NCI-H1048 (cell line): ENCODE results near the gene RBM27.
A peak's percentile ranks its signal among the peaks of the same experiment; 100 is the strongest.
"Not testable (repeated sequence)": the region's sequence is repeated elsewhere in the genome, so short reads cannot be mapped to it uniquely, and the experiment has no call there.

ENCODE experiments used
- DNase-seq: peaks from one replicate; lab custom pipeline; 2025; lab: John Stamatoyannopoulos, UW

Gene RBM27, protein sequence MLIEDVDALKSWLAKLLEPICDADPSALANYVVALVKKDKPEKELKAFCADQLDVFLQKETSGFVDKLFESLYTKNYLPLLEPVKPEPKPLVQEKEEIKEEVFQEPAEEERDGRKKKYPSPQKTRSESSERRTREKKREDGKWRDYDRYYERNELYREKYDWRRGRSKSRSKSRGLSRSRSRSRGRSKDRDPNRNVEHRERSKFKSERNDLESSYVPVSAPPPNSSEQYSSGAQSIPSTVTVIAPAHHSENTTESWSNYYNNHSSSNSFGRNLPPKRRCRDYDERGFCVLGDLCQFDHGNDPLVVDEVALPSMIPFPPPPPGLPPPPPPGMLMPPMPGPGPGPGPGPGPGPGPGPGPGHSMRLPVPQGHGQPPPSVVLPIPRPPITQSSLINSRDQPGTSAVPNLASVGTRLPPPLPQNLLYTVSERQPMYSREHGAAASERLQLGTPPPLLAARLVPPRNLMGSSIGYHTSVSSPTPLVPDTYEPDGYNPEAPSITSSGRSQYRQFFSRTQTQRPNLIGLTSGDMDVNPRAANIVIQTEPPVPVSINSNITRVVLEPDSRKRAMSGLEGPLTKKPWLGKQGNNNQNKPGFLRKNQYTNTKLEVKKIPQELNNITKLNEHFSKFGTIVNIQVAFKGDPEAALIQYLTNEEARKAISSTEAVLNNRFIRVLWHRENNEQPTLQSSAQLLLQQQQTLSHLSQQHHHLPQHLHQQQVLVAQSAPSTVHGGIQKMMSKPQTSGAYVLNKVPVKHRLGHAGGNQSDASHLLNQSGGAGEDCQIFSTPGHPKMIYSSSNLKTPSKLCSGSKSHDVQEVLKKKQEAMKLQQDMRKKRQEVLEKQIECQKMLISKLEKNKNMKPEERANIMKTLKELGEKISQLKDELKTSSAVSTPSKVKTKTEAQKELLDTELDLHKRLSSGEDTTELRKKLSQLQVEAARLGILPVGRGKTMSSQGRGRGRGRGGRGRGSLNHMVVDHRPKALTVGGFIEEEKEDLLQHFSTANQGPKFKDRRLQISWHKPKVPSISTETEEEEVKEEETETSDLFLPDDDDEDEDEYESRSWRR

DNA sequence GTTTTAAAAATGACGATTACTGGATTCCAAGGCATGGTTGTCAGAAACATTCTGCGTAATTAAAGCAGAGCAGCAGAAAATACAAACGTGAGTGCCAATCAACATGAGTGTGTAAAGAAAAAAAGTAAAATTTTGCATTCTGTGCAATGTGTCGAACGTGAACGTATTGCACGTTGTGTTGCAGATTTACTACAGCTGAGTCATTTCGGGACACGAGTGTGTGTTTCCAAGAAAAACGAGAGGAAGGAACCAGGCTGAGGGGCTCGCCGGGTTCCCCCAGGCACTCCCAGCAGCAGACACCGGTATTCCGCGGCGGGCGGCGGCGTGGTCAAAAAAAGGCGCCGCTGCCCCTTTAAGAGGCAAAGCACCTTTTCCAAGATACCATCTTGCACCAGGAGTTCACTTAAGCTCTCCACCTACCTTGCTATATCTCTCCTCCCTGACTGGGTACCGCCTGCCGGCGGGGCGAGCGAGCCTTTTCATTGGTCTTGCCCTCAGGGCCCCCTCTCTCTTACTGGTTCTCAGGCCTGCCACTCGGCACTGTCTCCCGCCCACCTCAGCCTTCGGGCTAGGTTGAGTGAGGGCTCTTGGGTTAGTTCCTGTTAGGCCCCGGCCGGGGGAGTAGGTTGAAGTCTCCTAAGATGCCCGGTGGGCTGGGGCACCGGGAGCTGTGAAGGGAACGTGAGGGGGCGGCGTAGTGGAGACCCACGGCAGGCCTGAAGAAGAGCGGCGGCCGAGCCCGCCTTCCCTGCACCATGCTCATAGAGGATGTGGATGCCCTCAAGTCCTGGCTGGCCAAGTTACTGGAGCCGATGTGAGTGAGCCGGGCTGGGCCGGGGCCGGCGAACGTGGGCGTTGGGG, at the start of gene RBM27:
Gene RBM27 (plus strand): TSS at position 595 of the 861 bp plus-strand sequence. CDS start 161 bp downstream, at position 756.
- peak; percentile 93 for DNase-seq

DNA sequence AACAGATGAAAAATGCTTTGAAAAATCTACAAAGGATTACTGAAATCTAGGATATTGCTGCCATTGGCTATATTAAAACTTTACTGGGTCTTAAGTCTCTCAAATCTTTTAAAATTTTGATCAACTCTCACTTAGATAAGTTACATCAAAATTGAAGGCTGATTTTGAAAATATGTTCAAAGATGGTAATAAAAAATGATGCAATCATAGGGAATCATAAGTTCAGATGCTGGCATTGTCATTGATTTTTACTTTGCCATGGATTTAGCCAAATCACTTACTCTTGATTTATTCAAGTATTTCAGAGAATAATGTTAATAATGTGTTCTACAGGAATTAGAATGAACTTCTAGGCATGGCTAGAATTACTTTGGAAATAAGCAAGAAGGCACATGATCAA, 45.1 kb upstream of the RBM27 start:
- no peak for DNase-seq

DNA sequence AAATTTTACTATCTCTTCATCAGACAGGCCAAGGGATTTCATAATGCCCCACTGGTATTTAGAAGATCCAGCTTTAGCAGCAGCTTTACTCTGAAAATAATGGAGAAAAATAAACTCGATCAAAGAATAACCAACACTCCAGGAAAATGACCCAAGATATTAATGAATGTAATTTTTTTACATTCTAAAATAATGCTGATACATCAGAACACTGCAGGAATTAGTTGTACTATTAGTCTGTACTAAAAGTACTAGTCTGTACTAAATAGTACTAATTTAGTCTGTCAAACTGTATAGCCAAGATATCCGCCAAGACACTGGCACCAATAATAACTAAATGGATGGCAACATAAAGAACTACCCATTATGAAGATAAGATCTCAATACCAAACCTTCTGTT, 39.0 kb upstream of the RBM27 start:
- DNase-seq = no peak

DNA sequence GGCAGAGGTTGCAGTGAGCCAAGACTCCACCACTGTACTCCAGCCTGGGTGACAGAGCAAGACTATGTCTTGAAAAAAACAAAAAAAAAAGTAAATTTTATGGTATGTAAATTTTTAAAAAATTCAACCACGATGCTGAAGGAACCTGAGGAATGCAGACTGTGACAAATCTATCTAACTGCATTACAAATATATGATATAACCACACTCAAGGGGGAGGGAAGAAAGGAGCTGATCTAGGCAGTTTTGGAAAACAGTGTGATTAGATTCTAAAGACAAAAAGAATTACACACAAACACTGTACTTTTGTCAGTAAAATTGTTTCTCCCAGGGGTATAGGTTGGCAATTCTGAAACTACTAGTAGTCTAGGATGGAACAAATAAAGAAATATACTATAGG, 37.9 kb upstream of the RBM27 start:
- DNase-seq = no peak

DNA sequence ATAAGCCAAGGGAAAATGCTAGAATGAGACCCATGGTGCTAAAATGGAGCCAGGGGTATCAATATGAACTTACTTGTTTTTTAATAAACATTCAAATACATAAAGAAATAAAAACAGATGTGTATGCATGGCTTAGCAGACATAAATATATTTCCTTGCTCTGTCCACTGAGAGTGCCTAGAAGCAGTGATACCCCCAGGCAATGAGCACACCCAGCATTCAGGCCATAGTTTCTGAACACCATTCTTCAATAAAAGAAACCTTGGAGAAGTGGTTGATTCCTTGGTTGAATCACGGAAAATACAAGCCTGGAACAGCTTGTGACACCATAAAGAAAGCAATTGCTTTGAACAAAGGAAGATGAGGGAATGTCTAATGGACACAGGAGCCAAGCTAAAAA, 37.5 kb upstream of the RBM27 start:
- no peak for DNase-seq

DNA sequence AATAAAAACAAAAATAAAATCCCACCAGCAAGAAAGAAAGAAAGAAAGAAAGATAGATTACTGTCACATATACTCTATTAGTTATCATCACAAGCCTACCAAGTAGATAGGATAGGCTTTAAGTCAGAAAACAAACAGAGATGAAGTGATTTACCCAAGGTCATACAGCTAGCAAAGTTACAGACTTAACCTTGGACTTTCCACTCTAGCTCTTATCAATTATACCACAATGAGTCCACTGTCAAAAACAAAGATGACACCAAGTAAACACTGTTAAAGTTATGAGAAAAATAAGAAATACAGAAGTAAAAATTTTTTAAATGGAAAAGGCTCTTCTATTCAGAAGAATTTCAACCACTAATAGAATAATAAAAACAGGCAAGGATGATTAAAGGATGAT, 34.3 kb upstream of the RBM27 start:
- DNase-seq = no peak

DNA sequence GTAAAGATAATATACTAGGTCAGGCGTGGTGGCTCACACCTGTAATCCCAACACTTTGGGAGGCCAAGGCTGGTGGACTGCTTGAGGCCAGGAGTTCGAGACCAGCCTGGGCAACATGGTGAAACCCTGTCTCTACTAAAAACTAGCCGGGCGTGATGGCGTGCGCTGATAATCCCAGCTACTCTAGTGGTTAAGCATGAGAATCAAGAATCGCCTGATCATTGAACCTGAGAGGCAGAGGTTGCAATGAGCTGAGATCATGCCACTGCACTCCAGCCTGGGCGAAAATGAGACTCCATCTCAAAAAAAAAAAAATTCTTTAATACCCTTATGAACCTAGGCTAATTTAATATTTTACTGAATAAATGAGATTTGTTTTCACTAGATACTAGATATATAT, 30.4 kb upstream of the RBM27 start:
- DNase-seq = not testable (repeated sequence)

DNA sequence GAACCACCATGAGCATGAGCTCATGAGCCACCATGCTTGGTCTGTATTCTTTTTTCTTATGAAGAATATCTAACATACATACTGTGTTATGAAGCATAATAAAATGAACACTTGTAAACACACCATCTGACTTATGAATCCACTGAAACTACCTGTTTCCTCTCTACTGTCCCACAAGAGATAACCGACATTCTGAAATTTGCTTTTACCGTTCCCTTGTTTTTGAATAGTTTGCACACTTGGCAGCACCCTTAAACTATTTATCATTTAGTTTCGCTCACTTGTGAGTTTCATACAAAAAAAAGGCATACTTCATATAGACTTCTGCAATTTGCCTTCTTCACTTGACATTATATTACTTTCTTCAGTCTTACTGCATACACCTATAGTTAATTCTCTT, 29.8 kb upstream of the RBM27 start:
- DNase-seq = no peak

DNA sequence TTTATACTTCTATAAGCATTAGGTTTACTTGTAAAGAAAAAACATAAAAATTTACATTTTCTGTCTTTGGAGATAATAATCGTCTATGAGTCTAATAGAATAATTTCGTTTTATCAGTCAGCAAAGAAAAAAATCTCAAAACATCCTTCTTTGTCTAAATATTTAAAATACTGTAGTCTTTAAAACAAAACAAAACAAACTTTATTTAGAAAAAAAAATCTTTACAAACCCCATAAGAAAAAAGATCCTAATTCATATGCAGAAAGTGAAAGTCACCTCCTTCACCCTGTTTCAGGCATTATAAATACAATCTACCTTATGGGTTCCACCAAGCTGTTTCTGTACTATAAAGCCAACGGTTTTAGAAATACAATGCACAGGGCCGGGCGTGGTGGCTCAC, 26.6 kb upstream of the RBM27 start:
- DNase-seq = no peak

DNA sequence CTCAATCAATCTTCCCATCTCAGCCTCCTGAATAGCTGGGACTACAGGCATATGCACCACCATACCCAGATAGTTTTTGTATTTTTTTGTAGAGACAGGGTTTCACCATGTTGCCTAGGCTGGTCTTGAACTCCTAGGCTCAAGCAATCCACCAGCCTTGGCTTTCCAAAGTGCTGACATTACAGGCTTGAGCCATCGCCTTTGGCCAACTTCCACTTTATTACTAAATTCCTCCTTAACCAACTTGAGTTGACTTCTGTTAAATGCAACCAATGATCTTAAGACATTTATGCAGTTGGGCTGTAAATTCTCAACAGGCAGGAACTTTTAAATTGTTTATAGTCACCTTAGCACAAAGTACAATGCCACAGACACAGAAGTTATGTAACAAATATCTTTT, 23.7 kb upstream of the RBM27 start:
- no peak for DNase-seq

DNA sequence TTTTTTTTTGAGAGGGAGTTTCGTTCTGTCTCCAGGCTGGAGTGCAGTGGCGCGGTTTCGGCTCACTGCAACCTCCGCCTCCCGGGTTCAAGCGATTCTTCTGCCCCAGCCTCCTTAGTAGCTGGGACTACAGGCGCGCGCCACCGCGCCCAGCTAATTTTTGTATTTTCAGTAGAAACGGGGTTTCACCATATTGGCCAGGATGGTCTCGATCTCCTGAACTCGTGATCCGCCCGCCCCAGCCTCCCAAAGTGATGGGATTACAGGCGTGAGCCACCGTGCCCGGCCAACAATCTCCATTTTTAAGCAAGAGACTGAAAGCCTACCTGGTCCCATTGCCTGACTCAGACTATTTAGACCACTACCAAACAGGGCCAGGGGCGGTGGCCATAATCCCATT, 20.0 kb upstream of the RBM27 start:
- not testable (repeated sequence) for DNase-seq

DNA sequence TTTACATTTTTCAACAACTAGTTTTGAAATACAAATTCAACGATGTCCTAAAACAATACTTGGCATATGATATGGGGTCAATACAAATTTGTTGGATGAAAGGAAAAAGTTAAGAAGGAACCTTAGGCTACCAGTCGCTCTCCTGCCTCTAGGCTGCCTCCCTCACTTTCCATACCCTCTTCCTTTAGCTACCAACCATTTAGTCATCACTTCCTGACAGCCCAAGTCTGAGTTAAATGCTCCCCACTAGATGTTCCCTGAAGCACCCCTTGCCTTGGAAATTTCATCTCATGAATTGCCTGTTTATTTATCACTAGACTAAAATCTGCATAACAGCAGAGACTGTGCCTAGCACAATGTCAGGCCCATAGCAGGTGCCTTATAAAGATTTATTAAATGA, 18.2 kb upstream of the RBM27 start:
- no peak for DNase-seq

DNA sequence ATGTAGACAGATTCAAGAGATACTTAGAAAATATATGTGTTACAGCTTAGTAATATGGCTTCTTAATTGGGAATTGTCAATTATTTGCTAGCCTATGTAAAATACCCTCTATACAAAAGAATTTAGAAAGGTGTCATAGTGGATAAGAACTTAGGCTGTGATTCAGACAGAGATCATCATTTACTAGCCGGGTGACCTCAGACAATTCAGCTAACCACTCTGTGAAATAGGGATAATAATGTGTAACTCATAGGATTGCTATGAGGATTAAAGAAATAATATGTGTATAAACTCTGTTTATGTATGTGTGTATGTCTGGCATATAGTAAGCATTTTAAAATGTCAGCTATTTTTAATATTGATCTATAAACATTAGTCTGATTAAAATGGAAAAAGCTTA, 15.0 kb upstream of the RBM27 start:
- DNase-seq = no peak

DNA sequence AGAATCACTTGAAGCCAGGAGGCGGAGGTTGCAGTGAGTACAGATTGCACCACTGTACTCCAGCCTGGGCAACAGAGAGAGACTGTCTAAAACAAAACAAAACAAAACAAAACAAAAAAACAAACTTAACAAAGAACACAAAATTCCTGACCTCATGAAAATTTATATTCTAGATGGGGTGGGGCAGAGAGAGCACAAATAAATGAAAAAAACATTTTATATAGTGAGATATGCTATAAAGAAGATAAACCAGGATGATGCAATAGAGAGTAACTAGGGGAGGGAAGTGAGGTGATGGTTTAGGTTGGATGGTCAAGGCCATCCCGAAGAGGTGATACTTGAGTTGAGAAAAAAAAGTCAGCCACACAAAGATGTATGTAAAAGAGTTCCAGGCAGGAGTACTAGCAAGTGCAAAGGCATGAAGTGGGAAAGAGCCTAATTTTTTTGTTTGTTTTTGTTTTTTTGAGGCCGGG, 10.8 kb upstream of the RBM27 start:
- DNase-seq = no peak

DNA sequence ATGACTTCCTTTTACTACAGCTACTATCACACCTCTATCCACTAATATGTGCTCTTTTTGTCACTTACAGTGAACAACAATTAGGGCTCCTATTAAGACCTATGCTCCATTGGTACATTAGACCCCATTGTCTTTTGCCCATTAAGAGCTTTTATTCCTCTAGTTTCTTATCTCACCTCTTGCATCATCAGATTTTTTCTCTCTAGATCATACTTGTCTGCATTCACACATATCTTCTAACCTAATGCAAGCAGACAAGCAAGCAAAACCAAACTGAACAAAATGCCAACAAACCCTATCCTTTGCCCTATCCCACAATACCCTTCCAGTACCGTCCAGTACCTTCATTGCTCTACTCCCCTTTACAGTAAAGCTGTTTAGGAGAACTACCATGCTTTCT, 10.1 kb upstream of the RBM27 start:
- no peak for DNase-seq

DNA sequence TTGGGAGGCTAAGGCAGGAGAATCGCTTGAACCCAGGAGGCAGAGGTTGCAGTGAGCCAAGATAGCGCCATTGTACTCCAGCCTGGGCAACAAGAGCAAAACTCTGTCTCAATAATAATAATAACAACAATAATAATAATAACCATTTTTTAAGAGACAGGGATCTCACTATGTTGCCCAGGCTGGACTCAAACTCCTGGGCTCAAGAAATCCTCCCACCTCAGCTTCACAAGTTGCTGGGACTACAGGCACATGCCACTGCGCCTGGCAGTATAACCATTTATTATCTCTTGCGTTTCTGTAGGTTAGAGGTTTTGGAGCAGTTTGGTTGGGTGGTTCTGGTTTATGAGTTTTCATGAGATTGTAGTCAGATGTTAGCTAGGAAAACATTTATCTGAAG, 8.4 kb upstream of the RBM27 start:
- DNase-seq = not testable (repeated sequence)

DNA sequence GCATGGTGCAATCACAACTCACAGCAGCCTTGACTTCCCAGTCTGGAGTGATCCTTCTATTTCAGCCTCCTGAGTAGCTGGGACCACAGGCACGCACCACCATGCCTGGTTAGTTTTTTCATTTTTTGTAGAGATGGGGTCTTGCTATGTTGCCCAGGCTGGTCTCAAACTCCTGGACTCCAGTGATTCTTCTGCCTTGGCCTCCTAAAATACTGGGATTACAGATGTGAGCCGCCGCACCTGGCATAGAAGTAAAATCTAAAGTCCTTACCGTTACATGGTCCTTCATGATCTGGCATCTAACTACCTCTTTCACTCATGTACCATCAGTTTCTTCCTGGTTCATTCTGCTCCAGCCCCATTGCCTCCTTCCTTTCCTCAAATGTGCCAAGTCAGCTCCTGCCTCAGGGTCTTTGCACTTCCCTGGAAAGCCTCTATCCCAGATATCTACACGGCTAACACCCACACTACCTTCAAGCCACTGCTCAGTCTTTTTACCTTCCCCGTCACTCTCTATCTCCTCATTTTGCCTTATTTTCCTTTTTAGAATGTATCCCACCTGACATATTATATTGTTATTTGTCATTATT, 6.9 kb upstream of the RBM27 start:
- no peak for DNase-seq

DNA sequence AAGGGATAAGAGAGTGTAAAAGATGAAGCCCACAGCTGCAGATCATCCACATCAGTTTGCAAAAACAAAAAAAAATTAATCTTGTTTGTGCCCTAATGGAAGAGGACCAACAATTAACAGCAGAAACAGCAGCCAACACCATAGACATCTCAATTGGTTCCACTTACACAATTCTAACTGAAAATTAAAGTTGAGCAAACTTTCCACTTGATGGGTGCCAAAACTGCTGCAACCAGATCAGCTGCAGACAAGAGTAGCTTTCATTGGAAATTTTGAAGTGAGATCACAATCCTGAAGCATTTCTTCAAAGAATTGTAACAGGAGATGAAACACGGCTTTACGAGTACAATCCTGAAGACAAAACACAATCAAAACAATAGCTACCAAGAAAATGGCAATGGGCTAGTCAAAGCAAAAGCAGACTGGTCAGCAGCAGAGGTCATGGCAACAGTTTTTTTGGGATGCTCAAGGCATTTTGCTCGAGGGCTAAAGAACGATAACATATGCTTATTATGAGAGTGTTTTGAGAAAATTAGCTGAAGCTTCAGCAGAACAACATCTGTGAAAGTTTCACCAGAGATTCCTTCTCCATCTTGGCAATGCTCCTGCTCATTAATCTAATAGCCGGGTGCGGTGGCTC, 4.1 kb upstream of the RBM27 start:
- no peak for DNase-seq

DNA sequence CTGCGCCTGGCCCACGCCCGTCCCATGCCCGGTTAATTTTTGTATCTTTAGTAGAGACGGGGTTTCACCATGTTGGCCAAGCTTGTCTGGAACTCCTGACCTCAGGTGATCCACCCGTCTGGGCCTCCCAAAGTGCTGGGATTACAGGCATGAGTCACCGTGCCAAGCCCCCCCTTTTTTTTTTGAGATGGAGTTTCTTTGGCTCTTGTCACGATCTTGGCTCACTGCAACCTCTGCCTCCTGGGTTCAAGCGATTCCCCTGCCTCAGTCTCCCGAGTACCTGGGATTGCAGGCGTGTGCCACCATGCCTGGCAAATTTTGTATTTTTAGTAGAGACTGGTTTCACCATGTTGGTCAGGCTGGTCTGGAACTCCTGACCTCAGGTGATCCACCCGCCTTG, 1.6 kb upstream of the RBM27 start:
- DNase-seq = not testable (repeated sequence)

DNA sequence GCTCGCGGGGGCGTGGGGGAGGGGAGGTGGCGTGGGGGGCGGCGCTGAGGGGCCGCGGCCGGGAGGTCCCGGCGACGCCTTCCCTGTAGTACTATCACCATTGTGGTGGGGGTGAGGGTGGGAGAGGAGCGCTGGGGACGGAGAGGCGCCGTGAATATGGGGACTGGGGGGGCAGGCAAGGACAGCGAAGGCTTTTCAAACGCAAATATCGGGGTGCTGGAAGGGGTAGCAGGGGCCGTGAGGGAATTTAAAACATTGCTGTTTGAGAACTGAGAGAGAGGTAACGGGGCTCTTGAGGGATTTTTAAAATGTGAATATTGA, 427 bp downstream of the RBM27 start:
- DNase-seq = no peak
